IMR-90 (cell line): ENCODE results near the gene WHRN. TPM values are rescaled to one million over a fixed set of nuclear protein-coding genes. Genes with fewer than 3 reads are reported as not detected.

Experiments
- ATAC-seq: fragments of 200-7000 bp; cut with Tn5 transposase; 2 replicates; pipeline ENCODE4 v1.9.1; 2020; ENCODE audit warnings: low read depth, mild to moderate bottlenecking, moderate library complexity
- BruUV-seq: library from RNA; stranded (reverse); fragments of 400-500 nt; replicated peaks from 2 replicates; lab custom pipeline; 2021; lab: Mats Ljungman, UMichigan
- CTCF ChIA-PET: fragments of 300-600 bp; formaldehyde crosslinking; extraction: SDS; loops from one replicate; lab custom pipeline; 2021; ENCODE audit warnings: antibody characterized with exemption; lab: Yijun Ruan, JAX
- POLR2A ChIA-PET: fragments of 300-600 bp; sonication (Branson Sonifier 250); formaldehyde crosslinking; loops from one replicate; lab custom pipeline; 2022; ENCODE audit warnings: antibody characterized with exemption; ENCODE audit not compliant: unreplicated experiment; lab: Charles Lee
- DNase-seq: peaks from one replicate; pipeline ENCODE4 v3.0.0; 2013
- H2AFZ ChIP-seq: replicated peaks from 2 replicates; pipeline ENCODE3; 2013; ENCODE audit warnings: low read length, mild to moderate bottlenecking; ENCODE audit not compliant: poor library complexity
- H2AK5ac ChIP-seq: 2 replicates; pipeline ENCODE4 v1.6.1; 2013; ENCODE audit warnings: low read depth, low read length, inconsistent platforms
- H2AK9ac ChIP-seq: replicated peaks from 2 replicates; pipeline ENCODE3; 2013; ENCODE audit warnings: mild to moderate bottlenecking, low read depth, low read length, moderate library complexity; ENCODE audit not compliant: poor library complexity
- H2BK120ac ChIP-seq: 2 replicates; pipeline ENCODE4 v1.6.1; 2013; ENCODE audit warnings: low read depth, low read length, inconsistent platforms
- H2BK15ac ChIP-seq: 3 replicates; pipeline ENCODE4 v1.6.1; 2013; ENCODE audit warnings: low read depth, low read length, inconsistent platforms
- H2BK20ac ChIP-seq: 2 replicates; pipeline ENCODE4 v1.6.1; 2013; ENCODE audit warnings: low read depth, mild to moderate bottlenecking, inconsistent platforms, low read length, moderate library complexity
- H2BK5ac ChIP-seq: 2 replicates; pipeline ENCODE4 v1.6.1; 2013; ENCODE audit warnings: mild to moderate bottlenecking, low read depth, low read length, inconsistent platforms; ENCODE audit not compliant: poor library complexity, severe bottlenecking
- H3K14ac ChIP-seq: replicated peaks from 2 replicates; pipeline ENCODE4 v1.6.1; 2013; ENCODE audit warnings: low read depth, low read length, inconsistent platforms
- H3K18ac ChIP-seq: 2 replicates; pipeline ENCODE4 v1.6.1; 2013; ENCODE audit warnings: low read depth, low read length, control low read depth
- H3K23ac ChIP-seq: 2 replicates; pipeline ENCODE4 v1.6.1; 2013; ENCODE audit warnings: low read depth, low read length, inconsistent platforms
- H3K27ac ChIP-seq: 2 replicates; pipeline ENCODE4 v1.5.1; 2013; ENCODE audit warnings: mild to moderate bottlenecking, control low read depth, low read length; ENCODE audit not compliant: insufficient read depth
- H3K27me3 ChIP-seq: 2 replicates; pipeline ENCODE4 v1.6.1; 2013; ENCODE audit warnings: low read length; ENCODE audit not compliant: control insufficient read depth, insufficient read depth
- H3K36me3 ChIP-seq: 2 replicates; pipeline ENCODE4 v1.6.1; 2013; ENCODE audit warnings: low read length, mixed read lengths; ENCODE audit not compliant: control insufficient read depth, insufficient read depth
- H3K4ac ChIP-seq: 2 replicates; pipeline ENCODE4 v1.6.1; 2013; ENCODE audit warnings: low read depth, low read length, inconsistent platforms
- H3K4me1 ChIP-seq: 2 replicates; pipeline ENCODE4 v1.6.1; 2013; ENCODE audit warnings: low read length, mixed read lengths; ENCODE audit not compliant: control insufficient read depth, insufficient read depth
- H3K4me2 ChIP-seq: 2 replicates; pipeline ENCODE4 v1.6.1; 2013; ENCODE audit warnings: low read depth, mild to moderate bottlenecking, control low read depth, low read length, moderate library complexity
- H3K4me3 ChIP-seq: 2 replicates; pipeline ENCODE4 v1.5.1; 2013; ENCODE audit warnings: low read depth, mild to moderate bottlenecking, control low read depth, low read length, moderate library complexity; ENCODE audit not compliant: insufficient read depth
- H3K56ac ChIP-seq: 2 replicates; pipeline ENCODE4 v1.6.1; 2013; ENCODE audit warnings: low read length, inconsistent platforms; ENCODE audit not compliant: insufficient read depth; ENCODE audit errors: extremely low read depth
- H3K79me1 ChIP-seq, 2 experiments: 2 replicates each; pipeline ENCODE4 v1.6.1; 2013; ENCODE audit warnings: low read length in 2 of 2, inconsistent platforms in 1 of 2, low read depth in 1 of 2
- H3K9ac ChIP-seq: 2 replicates; pipeline ENCODE4 v1.6.1; 2013; ENCODE audit warnings: low read depth, low read length, control low read depth
- H3K9me1 ChIP-seq: 2 replicates; pipeline ENCODE4 v1.6.1; 2013; ENCODE audit warnings: low read length, inconsistent platforms; ENCODE audit not compliant: insufficient read depth
- H3K9me3 ChIP-seq: 2 replicates; pipeline ENCODE4 v1.6.1; 2013; ENCODE audit warnings: low read length; ENCODE audit not compliant: control insufficient read depth, insufficient read depth
- H4K20me1 ChIP-seq: 2 replicates; pipeline ENCODE4 v1.6.1; 2013; ENCODE audit warnings: low read length, inconsistent platforms; ENCODE audit not compliant: insufficient read depth
- H4K5ac ChIP-seq: 2 replicates; pipeline ENCODE4 v1.6.1; 2013; ENCODE audit warnings: mild to moderate bottlenecking, low read depth, low read length, control low read depth
- H4K8ac ChIP-seq, 2 experiments: 2 replicates each; pipeline ENCODE4 v1.6.1; 2013; ENCODE audit warnings: low read depth in 2 of 2, low read length in 2 of 2, control low read depth in 1 of 2, inconsistent platforms in 1 of 2
- H4K91ac ChIP-seq: 2 replicates; pipeline ENCODE4 v1.6.1; 2013; ENCODE audit warnings: low read depth, low read length, inconsistent platforms; ENCODE audit not compliant: insufficient read depth
- BHLHE40 ChIP-seq: fragments of 150-350 bp; IDR thresholded peaks from 2 replicates; pipeline ENCODE4 v1.6.1; 2016; ENCODE audit warnings: mild to moderate bottlenecking, low read depth, low read length
- FOS ChIP-seq: fragments of 150-350 bp; IDR thresholded peaks from 2 replicates; pipeline ENCODE4 v1.6.1; 2016; ENCODE audit warnings: low read depth, low read length
- MAFK ChIP-seq: IDR thresholded peaks from 2 replicates; pipeline ENCODE4 v1.6.1; 2012; ENCODE audit warnings: low read depth, low read length, improper control_type of control experiment
- MXI1 ChIP-seq: IDR thresholded peaks from 2 replicates; pipeline ENCODE4 v1.6.1; 2012; ENCODE audit warnings: low read depth, mild to moderate bottlenecking, low read length, moderate library complexity, borderline replicate concordance
- NFE2L2 ChIP-seq: fragments of 150-350 bp; IDR thresholded peaks from 2 replicates; pipeline ENCODE4 v1.6.1; 2016; ENCODE audit warnings: low read depth, mild to moderate bottlenecking, low read length
- SMC3 ChIP-seq: fragments of 150-350 bp; IDR thresholded peaks from 2 replicates; pipeline ENCODE4 v1.6.1; 2016; ENCODE audit warnings: low read depth, mild to moderate bottlenecking, antibody characterized with exemption, low read length, moderate library complexity
- WGBS, 2 experiments: methylation state at CpG; one replicate each; pipeline versions ENCODE4 v1.1.5 to v1.1.7; 2013; ENCODE audit warnings: missing lambda C conversion rate in 2 of 2; ENCODE audit not compliant: insufficient read length in 1 of 2; ENCODE audit errors: extremely low coverage in 2 of 2; 5-methylcytosine and 5-hydroxymethylcytosine counted together
- dilution Hi-C: fragments of 300-500 bp; cut with HindIII; formaldehyde crosslinking; loops from one replicate; pipeline ENCODE4 v1.14.3; 2018; ENCODE audit warnings: low sequenced_read_pairs; ENCODE audit not compliant: unreplicated experiment
- in situ Hi-C: fragments of 300-500 bp; cut with MboI; formaldehyde crosslinking; loops from 3 replicates; pipeline ENCODE4 v1.14.3; 2019; ENCODE audit warnings: low sequenced_read_pairs, inconsistent platforms, mixed read lengths
- intact Hi-C: fragments of 100-400 bp; cut with micrococcal nuclease; formaldehyde crosslinking; loops from 2 replicates; pipeline ENCODE4 v1.10.0; 2022
- polyA plus RNA-seq, 3 experiments: library from polyadenylated mRNA; depleted of rRNA; stranded (reverse); fragments of >200 nt; gene quantifications; 2 replicates each; pipeline ENCODE4 v1.2.3, GENCODE V29; 2012; ENCODE audit warnings: low replicate concordance in 1 of 3
- total RNA-seq: library from RNA; depleted of rRNA; stranded (reverse); fragments of >200 nt; gene quantifications from 2 replicates; pipeline ENCODE4 v1.2.3, GENCODE V29; 2012
- TF ChIP-seq, protein P1 (sequence below): fragments of 150-350 bp; IDR thresholded peaks from 2 replicates; pipeline ENCODE4 v1.6.1; 2017; ENCODE audit warnings: mild to moderate bottlenecking, antibody characterized with exemption, low read length, low read depth

The WHRN gene
- total and polyA plus RNA-seq, 2 of the 4 experiments (the other 2 are of a cell fraction), result 0.18 to 2.6 TPM

- TF ChIP-seq FOS, result no peak
These were observed 54.2 kb downstream of the WHRN start (continued) for GRCh38 chr9:114450833-114451706.

- no peak overlapping the region for H3K56ac ChIP-seq
- no peak overlapping the region for H2BK5ac ChIP-seq
- H2BK15ac ChIP-seq, result no peak overlapping the region
- H3K27me3 ChIP-seq, result peaks cover 8% of the 10 kb centered on the region; the same call in 1 of the 2 replicates
- no peak overlapping the region for H4K8ac ChIP-seq
- no peaks in the 10 kb centered on the region for H3K36me3 ChIP-seq
- 53% methylated on average over 2 of the region's 3 CpGs; no CpG with 5 or more reads in 1 of the 2 experiments for WGBS, 2 experiments
- ChIA-PET POLR2A (no interaction called here), CTCF (no interaction called here)
- H3K27ac ChIP-seq, result no peak overlapping the region
- H3K4me3 ChIP-seq, result no peak overlapping the region
- H3K4me1 ChIP-seq, result peaks cover 5% of the 10 kb centered on the region; the same call in 1 of the 2 replicates
- no peaks in the 10 kb centered on the region for H4K20me1 ChIP-seq
- H3K14ac ChIP-seq, result no peak overlapping the region
- no peak overlapping the region for H2AK5ac ChIP-seq
- no peak overlapping the region for H3K9ac ChIP-seq
- H3K18ac ChIP-seq, result no peak overlapping the region
- intact Hi-C loops (no loop called here), dilution Hi-C loops (no loop called here), in situ Hi-C loops (no loop called here)
- no peak overlapping the region for H4K91ac ChIP-seq
- no peaks in the 10 kb centered on the region; a peak in 1 of 4 replicates for H3K79me1 ChIP-seq
- ATAC-seq (no peak), DNase-seq (no peak)
- H3K4me2 ChIP-seq, result no peak overlapping the region
- H3K4ac ChIP-seq, result no peak overlapping the region
- H3K9me1 ChIP-seq, result peaks cover 5% of the 10 kb centered on the region; the same call in 1 of the 2 replicates
- no peak overlapping the region for H2BK20ac ChIP-seq
- H3K23ac ChIP-seq, result no peak overlapping the region
- no peak overlapping the region for H2BK120ac ChIP-seq
- H3K9me3 ChIP-seq, result no peaks in the 10 kb centered on the region
- no TSS peak for BruUV-seq
- no peak overlapping the region for H2AFZ ChIP-seq
- H4K5ac ChIP-seq, result no peak overlapping the region
- TF ChIP-seq MAFK, result no peak
- no peak for TF ChIP-seq NFE2L2
- no peak for TF ChIP-seq MXI1
- TF ChIP-seq, protein P1, sequence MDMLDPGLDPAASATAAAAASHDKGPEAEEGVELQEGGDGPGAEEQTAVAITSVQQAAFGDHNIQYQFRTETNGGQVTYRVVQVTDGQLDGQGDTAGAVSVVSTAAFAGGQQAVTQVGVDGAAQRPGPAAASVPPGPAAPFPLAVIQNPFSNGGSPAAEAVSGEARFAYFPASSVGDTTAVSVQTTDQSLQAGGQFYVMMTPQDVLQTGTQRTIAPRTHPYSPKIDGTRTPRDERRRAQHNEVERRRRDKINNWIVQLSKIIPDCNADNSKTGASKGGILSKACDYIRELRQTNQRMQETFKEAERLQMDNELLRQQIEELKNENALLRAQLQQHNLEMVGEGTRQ, result no peak
- TF ChIP-seq SMC3, result no peak
- no peak for TF ChIP-seq BHLHE40
- H2AK9ac ChIP-seq, result no peak overlapping the region
These were observed 55.1 kb downstream of the WHRN start for GRCh38 chr9:114450181-114450580.
